Upper lobe of left lung (tissue), 6 donors: ENCODE results near the gene APOL6. TPM values are rescaled to one million over a fixed set of nuclear protein-coding genes. Genes with fewer than 3 reads are reported as not detected.
A peak's percentile ranks its signal among the peaks of the same experiment; 100 is the strongest.

Experiments
- ATAC-seq, 2 donors: fragments of 200-7000 bp; cut with Tn5 transposase; one replicate each; pipeline ENCODE4 v1.9.1; 2022; ENCODE audit warnings: mild to moderate bottlenecking in 2 of 2, moderate library complexity in 2 of 2; ENCODE audit not compliant: low FRiP score in 2 of 2
- DNase-seq, 2 donors: peaks; one replicate each; pipeline ENCODE4 v3.0.0-alpha.2; 2019 to 2020
- H3K27ac ChIP-seq, 4 donors: fragments of 200-600 bp; sonication (generic); one replicate each; pipeline ENCODE4 v1.5.1; 2016 to 2019
- H3K27me3 ChIP-seq, 4 donors: fragments of 200-600 bp; sonication (generic); one replicate each; pipeline ENCODE4 v1.5.1; 2017 to 2019
- H3K36me3 ChIP-seq, 4 donors: fragments of 200-600 bp; sonication (generic); one replicate each; pipeline ENCODE4 v1.5.1; 2016 to 2019
- H3K4me1 ChIP-seq, 4 donors: fragments of 200-600 bp; sonication (generic); one replicate each; pipeline ENCODE4 v1.5.1; 2018 to 2019
- H3K4me3 ChIP-seq, 4 donors: fragments of 200-600 bp; sonication (generic); one replicate each; pipeline ENCODE4 v1.5.1; 2017 to 2019; ENCODE audit warnings: mild to moderate bottlenecking in 2 of 4, moderate library complexity in 1 of 4
- H3K9me3 ChIP-seq, 4 donors: fragments of 200-600 bp; sonication (generic); one replicate each; pipeline ENCODE4 v1.5.1; 2018 to 2019
- EP300 ChIP-seq, 4 donors: sonication (generic); formaldehyde crosslinking; IDR thresholded peaks; one replicate each; pipeline ENCODE4 v1.5.1; 2017; ENCODE audit warnings: antibody characterized with exemption in 4 of 4, control low read depth in 2 of 4
- POLR2A ChIP-seq, 4 donors: fragments of 450-650 bp; IDR thresholded peaks; one replicate each; pipeline ENCODE4 v1.5.1; 2016 to 2017; ENCODE audit warnings: antibody characterized with exemption in 4 of 4, mild to moderate bottlenecking in 2 of 4
- POLR2AphosphoS5 ChIP-seq, 2 donors: sonication (generic); formaldehyde crosslinking; IDR thresholded peaks; one replicate each; pipeline ENCODE4 v1.5.1; 2017; ENCODE audit warnings: antibody characterized with exemption in 2 of 2
- WGBS, 2 donors: methylation state at CpG; one replicate each; pipeline ENCODE4 v1.1.5; 2017 to 2018; 5-methylcytosine and 5-hydroxymethylcytosine counted together
- total RNA-seq, 6 donors: library from RNA; depleted of rRNA in 4 of 6; stranded (reverse); fragments of >200 nt in 4 of 6; gene quantifications; one replicate each; pipeline versions ENCODE4 v1.1.0 to v1.2.1, GENCODE V29; 2016 to 2021
- TF ChIP-seq, protein P1 (sequence below), 6 experiments: fragments of 450-650 bp in 4 of 6; fragments of 200-600 bp in 2 of 6; sonication (generic) in 2 of 6; IDR thresholded peaks; one replicate each; pipeline ENCODE4 v1.5.1; 2016 to 2019; ENCODE audit warnings: antibody characterized with exemption in 6 of 6
- donor health status: DM: no; HTN: no; CAD: no; lungs with moderate emphysema.
- donor health status: DM: no; HTN: yes; CAD: no; lungs with severe emphysema.

The APOL6 gene
- total RNA-seq, 6 donors from 2014 or later: 27.6 to 54.4 (median 30.8) TPM

- Histone ChIP-seq H3K27ac (no peak overlapping the region), H3K9me3 (no peaks in the 10 kb centered on the region), H3K36me3 (no peaks in the 10 kb centered on the region), H3K27me3 (no peaks in the 10 kb centered on the region), H3K4me3 (no peak overlapping the region), H3K4me1 (peaks cover 0 to 9% (median 4%) of the 10 kb centered on the region in 4 donors)
- 53 to 61% methylated on average over 9 of the region's 9 CpGs for WGBS, 2 donors
- TF ChIP-seq POLR2AphosphoS5 (IDR thresholded peaks at IDR 0.05) (no peak), EP300 (IDR thresholded peaks at IDR 0.05) (no peak), POLR2A (IDR thresholded peaks at IDR 0.05) (no peak)
- TF ChIP-seq, protein P1, sequence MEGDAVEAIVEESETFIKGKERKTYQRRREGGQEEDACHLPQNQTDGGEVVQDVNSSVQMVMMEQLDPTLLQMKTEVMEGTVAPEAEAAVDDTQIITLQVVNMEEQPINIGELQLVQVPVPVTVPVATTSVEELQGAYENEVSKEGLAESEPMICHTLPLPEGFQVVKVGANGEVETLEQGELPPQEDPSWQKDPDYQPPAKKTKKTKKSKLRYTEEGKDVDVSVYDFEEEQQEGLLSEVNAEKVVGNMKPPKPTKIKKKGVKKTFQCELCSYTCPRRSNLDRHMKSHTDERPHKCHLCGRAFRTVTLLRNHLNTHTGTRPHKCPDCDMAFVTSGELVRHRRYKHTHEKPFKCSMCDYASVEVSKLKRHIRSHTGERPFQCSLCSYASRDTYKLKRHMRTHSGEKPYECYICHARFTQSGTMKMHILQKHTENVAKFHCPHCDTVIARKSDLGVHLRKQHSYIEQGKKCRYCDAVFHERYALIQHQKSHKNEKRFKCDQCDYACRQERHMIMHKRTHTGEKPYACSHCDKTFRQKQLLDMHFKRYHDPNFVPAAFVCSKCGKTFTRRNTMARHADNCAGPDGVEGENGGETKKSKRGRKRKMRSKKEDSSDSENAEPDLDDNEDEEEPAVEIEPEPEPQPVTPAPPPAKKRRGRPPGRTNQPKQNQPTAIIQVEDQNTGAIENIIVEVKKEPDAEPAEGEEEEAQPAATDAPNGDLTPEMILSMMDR (IDR thresholded peaks at IDR 0.05): no peak
- DNase-seq (peak in 1 of 2 donors; percentile 70), ATAC-seq (peak; percentile 63 to 81)
Measured at GRCh38 chr22:35601743-35602615, 46.3 kb upstream of the APOL6 start.

- Histone ChIP-seq H3K4me1 (peaks cover 0 to 5% (median 2%) of the 10 kb centered on the region in 4 donors), H3K27ac (no peak overlapping the region), H3K27me3 (no peaks in the 10 kb centered on the region), H3K36me3 (no peaks in the 10 kb centered on the region), H3K4me3 (no peak overlapping the region), H3K9me3 (no peaks in the 10 kb centered on the region)
- WGBS, 2 donors: 52 to 53% methylated on average over 9 of the region's 9 CpGs
- ATAC-seq: no peak
- TF ChIP-seq, protein P1 (IDR thresholded peaks at IDR 0.05): no peak
- TF ChIP-seq POLR2AphosphoS5 (IDR thresholded peaks at IDR 0.05) (no peak), POLR2A (IDR thresholded peaks at IDR 0.05) (no peak), EP300 (IDR thresholded peaks at IDR 0.05) (no peak)
- no peak for DNase-seq
Measured at GRCh38 chr22:35604621-35605368, 43.5 kb upstream of the APOL6 start.

DNA sequence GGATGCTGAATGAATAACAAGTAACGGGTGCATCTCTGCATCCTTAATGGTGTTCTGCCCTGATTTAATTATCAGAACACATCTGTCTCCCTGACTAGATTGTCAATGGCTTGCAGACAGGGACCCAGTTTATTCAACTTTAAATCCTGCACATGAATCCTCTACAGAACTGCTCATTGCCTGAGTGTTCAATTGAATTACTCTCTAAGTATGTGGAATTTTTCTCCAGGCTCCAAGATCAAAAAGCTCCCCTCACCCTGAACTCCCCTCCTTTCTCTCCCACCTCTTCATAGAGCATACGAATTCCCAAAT is 42.9 kb upstream of the APOL6 start:
- H3K36me3 ChIP-seq: no peaks in the 10 kb centered on the region
- H3K27me3 ChIP-seq: no peaks in the 10 kb centered on the region
- H3K9me3 ChIP-seq: no peaks in the 10 kb centered on the region
- H3K4me3 ChIP-seq: no peak overlapping the region
- ATAC-seq (no peak), DNase-seq (no peak)
- TF ChIP-seq, protein P1 (IDR thresholded peaks at IDR 0.05): no peak
- no peak for TF ChIP-seq POLR2AphosphoS5 (IDR thresholded peaks at IDR 0.05)
- TF ChIP-seq EP300 (IDR thresholded peaks at IDR 0.05): no peak
- no peak for TF ChIP-seq POLR2A (IDR thresholded peaks at IDR 0.05)
- peaks cover 0 to 5% (median 2%) of the 10 kb centered on the region in 4 donors for H3K4me1 ChIP-seq
- 79 to 83% methylated on average over 2 of the region's 2 CpGs for WGBS, 2 donors
- no peak overlapping the region for H3K27ac ChIP-seq

DNA sequence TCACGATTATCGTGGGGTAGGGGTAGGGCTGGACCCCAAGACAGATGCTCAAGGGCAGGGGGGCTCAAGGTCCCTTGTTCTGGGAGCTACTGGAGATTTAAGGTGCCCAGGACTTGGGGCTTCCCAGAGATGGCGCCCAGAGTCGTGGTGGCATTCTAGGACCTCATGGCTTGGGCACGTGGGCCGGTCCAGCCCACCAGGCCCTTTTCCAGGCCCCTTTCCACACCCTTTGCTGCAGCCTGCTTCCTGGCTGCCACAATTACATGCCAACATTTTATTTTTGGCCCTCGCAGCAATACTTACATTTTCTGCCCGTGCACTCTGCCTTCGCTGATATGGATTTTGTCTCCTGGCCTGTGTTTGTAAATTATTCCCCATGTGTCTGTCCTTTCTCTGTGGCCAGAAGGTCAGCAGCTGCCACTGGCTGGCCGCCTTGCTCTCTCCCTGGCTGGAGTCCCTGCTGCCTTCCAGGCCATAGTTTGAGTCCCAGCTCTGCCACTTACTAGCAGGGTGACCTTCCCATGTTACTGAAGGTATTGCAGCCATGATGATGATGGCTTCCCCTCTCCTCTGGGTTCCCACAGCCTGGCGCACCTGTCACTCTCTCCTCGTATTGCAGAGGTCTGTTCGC is 42.3 kb upstream of the APOL6 start:
- Histone ChIP-seq H3K4me1 (peaks cover 0 to 5% (median 2%) of the 10 kb centered on the region in 4 donors), H3K36me3 (no peaks in the 10 kb centered on the region), H3K27ac (no peak overlapping the region), H3K27me3 (no peaks in the 10 kb centered on the region), H3K9me3 (no peaks in the 10 kb centered on the region), H3K4me3 (no peak overlapping the region)
- WGBS, 2 donors: 75 to 90% methylated on average over 12 to 13 of the region's 13 CpGs
- DNase-seq (no peak), ATAC-seq (no peak)
- no peak for TF ChIP-seq EP300 (IDR thresholded peaks at IDR 0.05)
- TF ChIP-seq, protein P1 (IDR thresholded peaks at IDR 0.05): no peak
- TF ChIP-seq POLR2AphosphoS5 (IDR thresholded peaks at IDR 0.05): no peak
- TF ChIP-seq POLR2A (IDR thresholded peaks at IDR 0.05): no peak
